H1 (cell line): ENCODE results near the gene BACE2. TPM values are rescaled to one million over a fixed set of nuclear protein-coding genes. Genes with fewer than 3 reads are reported as not detected.

ENCODE experiments used
- CHD7 ChIP-seq: fragments of 300-600 bp; sonication (generic); IDR thresholded peaks from 2 replicates; pipeline ENCODE4 v1.7.1; 2012; ENCODE audit warnings: low read length, moderate library complexity, mild to moderate bottlenecking, inconsistent platforms; ENCODE audit not compliant: insufficient replicate concordance
- polyA plus RNA-seq, 7 experiments: library from polyadenylated mRNA; depleted of rRNA in 3 of 7; stranded (reverse) in 5 of 7; unstranded in 2 of 7; fragments of >200 nt in 5 of 7; fragments of 200-250 nt in 2 of 7; gene quantifications; 1 replicate in 5 of 7; 2 replicates in 1 of 7; 4 replicates in 1 of 7; pipeline versions ENCODE4 v1.2.1 to v1.2.3, GENCODE V29; 2011 to 2013; ENCODE audit warnings: missing spikeins in 2 of 7, mixed read lengths in 2 of 7
- total RNA-seq: library from RNA; stranded (reverse); fragmentation: NEBNext Ultra II Directional; extraction: Animal tissue kit (Norgen Biotek cat#: 25700); gene quantifications from 2 replicates; pipeline ENCODE4 v1.2.1, GENCODE V29; 2021

The BACE2 gene
- total and polyA plus RNA-seq, 2 of the 8 experiments (the other 6 are each of a cell fraction or from before 2014, with no cell fraction given): 8.1 to 10.9 TPM

DNA sequence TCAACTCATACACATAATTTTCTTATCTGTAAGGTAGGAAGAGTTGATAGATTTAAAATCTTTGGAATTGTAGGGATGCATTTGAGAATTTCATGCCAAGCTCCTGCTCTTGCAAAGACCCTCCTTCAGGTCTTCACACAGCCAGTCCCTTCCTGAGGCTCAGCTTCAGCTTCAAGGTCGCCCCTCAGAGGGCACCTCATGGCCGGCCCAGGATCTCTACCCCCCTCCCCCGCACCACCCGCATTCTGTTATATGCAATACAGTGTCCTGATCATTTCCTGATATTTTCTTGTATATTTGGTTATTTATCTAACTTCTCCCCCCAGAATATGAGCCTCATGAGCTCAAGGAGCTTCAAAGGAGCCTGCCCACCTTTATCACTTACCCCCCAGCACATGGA, 47.0 kb upstream of the BACE2 start (continued):
- TF ChIP-seq CHD7: no peak
